H4 (cell line): ENCODE results near the gene PPIC. TPM values are rescaled to one million over a fixed set of nuclear protein-coding genes. Genes with fewer than 3 reads are reported as not detected.
A peak's percentile ranks its signal among the peaks of the same experiment; 100 is the strongest.
"Not testable (repeated sequence)": the region's sequence is repeated elsewhere in the genome, so short reads cannot be mapped to it uniquely, and the experiment has no call there.

Experiments
- DNase-seq: peaks from one replicate; pipeline ENCODE4 v3.0.0-alpha.2; 2015; ENCODE audit warnings: low spot score
- total RNA-seq: library from RNA; depleted of rRNA; stranded (reverse); fragments of >200 nt; shearing (Covaris generic); gene quantifications from 2 replicates; pipeline ENCODE4 v1.2.3, GENCODE V29; 2014; rRNA removed

Gene PPIC
- total RNA-seq, 1 experiment from 2014 or later = 84.2 TPM

DNA sequence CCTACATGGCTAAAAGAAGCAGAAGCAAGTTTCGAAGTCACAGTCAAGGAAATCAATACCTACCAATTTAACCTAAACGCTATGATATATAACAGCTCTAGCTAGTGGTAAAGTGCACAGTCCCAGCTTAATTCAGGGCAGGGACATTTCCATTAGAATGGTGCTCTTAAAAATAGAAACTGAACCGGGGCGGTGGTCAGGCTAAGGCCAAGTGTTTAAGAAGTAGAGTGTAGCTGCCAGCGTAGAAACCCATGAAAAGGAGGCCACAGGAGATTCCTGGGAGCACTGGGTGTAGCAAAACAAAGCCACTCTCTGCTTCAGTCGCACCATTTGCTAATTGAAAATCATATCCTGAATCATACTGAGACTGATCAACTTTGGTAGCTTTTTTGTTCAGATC is 28.8 kb downstream of the PPIC start:
- DNase-seq = no peak

DNA sequence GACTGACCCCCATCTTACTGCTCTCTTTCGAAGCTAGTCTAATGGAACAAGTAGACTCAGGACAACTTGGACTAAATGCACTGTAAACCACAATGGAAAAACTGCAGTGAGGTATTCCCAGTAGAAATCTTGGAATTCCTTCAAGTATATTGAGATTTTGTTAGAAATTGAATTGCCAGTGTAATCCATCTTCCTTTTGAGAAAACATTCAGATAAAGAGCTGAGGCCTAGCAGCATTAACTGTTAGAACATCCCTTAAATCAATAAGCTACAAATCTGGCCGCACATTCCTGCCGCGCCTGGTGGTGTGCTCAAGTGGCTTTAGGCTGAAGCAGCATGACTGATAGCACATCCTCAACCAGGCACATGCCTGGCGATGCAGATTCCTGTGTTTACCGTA is 29.3 kb downstream of the PPIC start:
- no peak for DNase-seq

DNA sequence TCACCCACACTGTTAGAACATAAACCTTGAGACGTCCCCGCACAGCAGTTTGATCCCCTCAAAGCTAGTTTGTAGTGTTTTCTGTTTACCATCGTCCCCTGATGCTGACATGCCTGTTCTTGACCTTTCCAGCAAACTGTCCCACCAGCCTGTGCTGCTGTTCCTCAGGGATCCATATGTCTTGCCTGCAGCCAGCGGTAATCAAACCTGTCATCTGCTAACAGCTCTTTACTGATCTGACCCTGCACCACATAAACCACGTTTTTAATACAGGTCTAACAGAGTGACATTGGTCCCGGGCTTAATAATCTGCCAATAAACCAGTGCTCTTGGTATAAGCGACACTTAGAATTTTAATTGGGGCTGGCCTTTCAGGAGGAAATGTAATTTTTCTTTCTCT is 34.7 kb downstream of the PPIC start:
- no peak for DNase-seq

DNA sequence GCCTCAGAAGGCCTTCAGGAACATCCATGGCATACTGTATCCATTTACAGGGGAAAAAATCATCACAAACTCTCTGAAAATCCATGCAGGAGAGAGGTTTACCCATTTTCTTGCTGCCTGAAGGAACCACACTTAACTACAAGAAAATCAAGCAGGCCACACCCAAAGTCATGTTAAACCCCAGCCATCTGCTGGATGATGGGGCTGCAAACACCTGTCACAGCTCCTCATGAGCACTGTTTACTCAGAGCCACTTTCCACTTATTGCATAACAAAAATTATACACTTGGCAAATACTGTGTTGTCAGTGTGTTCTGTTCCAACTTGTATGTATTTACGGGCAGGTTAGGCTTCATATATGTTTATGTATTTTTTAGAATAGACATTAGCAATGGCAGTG is 35.8 kb downstream of the PPIC start:
- no peak for DNase-seq

DNA sequence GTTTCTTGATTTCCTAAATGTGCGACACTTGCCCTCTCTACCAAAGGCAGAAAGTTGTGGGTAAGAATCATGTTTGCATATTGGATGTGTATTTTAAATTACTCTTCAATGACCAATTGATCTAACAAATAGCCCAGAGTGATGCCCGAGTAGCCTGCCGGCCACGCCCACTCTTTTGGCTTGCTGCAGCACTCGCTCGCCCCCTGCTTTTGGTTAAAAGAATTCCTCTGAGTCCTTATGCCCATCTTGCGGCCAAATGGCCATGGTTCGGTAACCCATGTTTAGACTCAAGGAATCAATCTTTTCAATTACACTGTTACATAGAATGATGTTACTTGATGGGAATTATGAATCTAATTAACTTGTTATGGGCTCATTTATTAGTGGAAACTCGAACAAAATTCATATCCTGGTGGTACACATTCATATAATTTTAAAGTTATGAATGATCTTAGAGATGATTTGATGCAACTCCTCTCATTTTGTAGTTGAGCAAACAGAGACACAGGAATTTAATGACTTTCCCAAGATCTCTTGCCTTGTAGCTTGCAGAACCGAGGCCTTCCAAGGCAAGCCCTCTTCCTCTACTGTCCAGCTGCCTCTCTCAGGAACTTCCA is 36.5 kb downstream of the PPIC start:
- DNase-seq = peak; percentile 12

DNA sequence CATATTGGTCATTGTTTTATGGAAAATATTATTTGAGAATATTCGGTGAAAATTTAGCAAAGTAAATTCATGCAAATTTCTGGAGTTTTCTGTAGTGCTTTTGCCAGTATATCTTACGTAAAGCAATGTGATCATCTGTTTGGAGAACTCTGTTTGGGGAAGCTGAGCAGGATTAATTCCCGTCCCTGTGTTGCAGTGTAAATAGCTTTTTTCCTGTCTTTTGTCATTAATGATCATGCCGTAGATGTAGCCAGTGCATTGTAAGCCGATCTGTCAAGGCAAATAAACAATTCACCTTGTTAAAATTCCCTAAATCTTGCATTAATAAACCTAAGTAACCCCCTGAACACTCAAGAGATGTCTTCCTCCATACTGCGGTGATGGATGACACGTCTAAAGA is 39.2 kb downstream of the PPIC start:
- DNase-seq = no peak

DNA sequence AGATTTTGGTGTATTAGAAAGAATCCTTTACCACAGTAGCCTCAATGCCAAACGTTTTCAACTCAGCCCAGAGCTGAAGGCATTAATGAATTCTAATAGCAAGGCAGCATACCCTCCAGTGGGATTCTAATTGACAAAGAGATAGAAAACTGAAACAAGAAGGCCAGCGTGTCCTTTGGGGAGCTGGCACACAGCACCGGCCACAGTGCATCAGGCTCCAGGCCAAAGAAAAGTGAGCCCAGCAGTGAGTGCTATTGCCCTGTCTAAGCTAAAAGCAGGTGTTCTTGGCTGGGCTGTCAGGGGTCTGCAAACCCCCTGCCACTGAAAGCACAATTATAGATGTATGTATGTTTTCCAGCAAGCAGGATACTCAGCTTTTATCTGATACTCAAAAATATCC is 40.4 kb downstream of the PPIC start:
- DNase-seq = no peak

DNA sequence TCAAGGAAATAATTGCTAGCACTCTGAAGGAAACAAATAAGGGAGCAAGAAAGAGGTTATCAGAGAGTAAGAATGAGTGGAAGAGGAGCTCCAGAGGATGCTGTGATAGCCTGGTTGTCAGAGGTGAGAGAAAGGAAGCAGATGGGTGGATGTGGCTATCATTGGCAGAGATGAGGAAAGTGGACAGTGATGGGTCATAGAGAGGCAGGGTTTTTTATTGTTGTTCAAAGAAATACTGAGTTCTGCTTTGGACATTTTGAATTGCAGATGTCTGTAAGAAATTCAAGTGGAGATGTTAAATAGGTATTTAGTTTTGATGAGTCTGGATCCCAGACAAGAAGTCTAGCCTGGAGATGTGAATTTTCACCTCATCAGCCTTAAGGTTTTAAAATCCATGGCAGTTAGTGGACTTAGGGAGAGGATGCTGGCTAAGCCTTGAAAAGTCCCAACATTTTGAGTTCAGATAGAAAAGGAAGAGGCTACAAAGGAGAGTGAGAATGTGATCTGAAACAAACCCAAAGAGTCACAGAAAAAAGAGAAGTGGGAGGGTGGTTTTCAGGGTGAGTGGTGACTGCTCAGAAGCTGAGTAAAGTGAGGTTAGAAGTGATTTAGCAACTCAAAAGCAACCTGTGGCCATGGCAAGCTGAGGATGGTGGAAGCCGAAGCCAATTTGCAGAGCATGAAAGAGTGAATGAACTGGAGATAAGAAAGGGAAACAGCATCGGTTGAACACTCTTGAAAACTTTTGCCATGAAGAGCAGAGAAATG is 50.4 kb downstream of the PPIC start:
- DNase-seq = no peak

DNA sequence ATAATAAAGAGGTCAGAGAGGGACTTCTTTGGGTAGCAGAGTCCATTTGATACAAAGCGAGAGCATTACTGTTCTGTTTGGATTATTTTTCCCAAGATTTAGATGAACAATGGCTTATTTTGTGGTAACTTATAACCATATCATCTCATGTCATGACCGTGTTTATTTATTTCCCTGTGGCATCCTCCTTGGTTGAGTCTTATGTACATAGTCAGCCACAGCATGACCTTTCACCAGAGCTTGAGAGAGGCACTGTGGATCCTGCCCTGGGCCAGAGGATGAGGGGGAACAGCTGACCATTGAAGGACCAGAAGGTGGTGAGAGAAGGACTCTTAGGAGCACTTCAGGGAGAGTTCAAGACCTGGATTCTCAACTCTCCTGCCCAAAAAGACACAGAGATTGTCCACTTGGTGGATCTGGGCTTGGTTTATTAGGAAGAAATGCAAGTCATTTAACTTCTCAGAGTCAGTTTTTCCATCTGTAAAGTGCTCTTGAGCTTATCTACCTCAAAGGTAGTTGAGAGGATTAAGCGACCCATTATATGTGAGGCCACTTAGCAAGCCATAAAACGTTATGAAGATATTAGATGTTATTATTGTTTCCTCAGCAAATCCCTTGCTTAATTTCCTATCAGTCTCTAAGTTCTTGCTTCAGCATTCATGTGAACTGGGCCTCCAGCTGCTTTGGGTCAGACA is 51.4 kb downstream of the PPIC start:
- DNase-seq = peak; percentile 26

DNA sequence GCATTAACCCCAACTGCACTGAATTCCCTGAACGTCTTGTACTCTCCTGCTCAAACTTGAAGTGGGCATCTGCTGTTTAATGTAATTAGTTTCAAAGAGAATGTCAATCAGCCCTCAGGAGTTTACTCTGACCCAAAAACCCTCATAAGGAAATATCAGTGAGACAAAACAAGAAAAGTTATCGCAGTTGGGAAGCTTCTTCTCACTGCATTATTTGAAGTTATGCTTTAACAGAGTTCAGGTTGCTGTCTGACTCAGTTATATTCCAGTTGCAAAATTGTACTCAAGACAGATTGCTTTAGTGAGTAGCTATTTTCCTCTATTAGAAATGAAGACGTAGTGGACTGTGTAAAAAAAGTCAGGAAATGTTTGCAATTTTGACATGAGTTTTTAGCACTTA is 52.1 kb downstream of the PPIC start:
- DNase-seq = no peak

DNA sequence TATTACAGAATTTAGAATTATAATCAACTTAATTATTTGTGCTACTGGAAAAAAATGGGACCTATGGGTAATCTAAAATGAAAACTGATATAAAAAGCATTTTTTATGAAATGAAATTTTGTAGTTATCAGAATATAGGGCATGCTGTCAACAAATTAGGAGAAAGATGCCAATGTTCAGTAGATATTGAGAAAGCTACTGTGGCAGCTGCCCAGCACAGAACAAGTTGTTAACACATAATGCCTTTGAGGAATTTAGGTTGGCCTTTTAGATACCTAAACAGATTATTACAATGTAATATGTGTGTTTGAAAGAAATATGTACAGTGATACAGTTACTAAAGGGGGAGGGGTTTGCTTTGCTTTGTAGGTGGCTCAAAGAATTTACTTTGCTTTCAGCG is 54.1 kb downstream of the PPIC start:
- no peak for DNase-seq

DNA sequence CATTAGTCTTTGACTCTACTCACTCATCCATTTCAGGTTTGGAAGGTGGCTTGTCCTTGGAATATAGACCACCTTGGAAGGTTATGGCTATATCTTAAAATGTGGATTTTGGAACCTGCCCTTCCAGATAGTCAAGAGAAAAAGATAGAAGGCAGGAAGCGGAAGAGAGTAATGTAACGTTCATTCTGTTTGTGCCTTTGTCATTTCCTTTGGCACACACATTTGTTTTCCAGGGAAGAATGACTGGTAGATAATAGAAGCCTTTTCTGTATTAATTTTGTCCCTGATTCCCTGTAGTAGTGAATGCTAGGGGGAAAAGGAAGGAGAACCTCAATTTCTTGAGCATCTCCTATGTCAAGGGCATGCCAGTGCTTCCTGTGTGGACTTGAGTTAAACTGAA is 54.7 kb downstream of the PPIC start:
- no peak for DNase-seq

DNA sequence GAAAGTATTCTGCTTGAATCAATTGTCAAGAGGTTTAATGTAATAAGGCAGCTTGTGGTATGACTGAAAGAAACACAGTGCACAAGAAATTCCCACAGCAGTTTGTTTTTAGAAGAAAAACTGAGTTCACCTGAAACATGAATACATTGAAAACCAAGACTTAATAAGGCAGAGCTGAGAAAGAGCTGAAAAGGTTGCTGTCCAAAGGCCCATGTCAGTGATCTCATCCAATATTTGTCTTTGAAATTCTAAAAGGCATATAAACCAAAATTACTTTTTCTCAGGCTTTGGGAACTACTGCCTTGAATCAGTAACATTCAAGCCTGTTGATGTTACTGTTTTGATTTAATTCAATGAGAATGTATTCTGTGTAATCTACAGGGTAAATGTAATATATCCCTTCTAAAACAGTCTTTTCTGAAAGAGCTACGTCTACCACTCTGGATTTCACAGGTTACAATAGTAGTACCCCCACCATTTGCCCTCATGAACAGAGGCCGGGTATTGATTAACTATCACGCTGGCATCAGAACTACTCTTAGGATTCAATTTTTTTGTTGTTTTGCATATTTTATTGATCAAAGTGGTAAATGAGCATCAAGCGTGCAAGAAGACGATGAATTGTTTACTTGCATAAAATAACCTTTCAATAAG is 57.8 kb downstream of the PPIC start:
- DNase-seq = no peak

DNA sequence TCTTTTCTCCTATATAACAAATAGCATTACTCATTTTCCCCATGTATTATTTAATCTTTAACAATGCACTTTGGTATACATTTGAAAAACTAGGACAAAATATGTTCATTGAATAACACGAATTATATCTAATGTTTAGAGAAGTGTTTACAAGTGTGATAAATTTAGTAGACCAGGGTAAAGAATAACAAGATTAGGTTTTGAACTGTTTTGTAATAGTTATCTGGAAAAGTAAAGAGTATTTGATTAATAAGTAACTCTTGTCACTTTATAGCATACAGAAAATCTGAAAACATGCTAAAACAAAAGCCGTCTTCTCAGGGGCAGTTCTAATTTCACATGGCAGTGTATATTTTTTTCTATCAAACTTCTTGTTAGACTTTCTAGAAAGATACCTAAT is 58.5 kb downstream of the PPIC start:
- DNase-seq = no peak

DNA sequence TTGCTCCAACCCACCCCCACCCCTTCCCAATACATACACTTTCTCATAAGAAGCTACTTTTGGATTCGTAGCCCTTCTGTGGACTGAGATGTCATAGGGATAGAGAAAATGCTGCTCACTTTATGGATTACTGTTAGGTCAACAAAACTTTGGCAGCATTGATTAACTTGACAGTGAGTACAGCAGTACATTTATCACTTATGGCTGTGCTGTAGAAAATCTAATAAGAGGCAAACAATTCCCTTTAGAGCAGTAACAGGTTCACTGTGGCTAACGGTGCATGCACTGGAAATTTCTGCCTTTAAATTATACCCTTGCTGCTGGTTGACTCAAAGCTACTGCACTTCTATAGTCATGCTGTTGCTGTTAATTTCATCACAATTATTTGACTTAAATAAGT is 59.2 kb downstream of the PPIC start:
- DNase-seq = no peak

DNA sequence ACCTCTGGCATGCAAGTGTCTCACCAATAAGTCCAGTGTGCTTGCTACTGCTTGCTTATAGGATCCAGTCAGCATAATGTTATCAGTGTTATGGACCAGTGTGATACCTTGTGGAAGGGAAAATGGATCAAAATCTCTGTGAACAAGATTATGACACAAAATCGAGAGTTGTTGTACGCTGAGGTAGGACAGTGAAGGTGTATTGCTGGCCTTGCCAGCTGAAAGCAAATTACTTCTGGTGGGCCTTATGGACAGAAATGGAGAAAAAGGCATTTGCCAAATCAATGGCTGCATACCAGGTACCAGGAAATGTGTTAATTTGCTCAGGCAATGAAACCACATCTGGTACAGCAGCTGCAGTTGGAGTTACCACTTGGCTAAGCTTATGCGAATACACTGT is 62.3 kb downstream of the PPIC start:
- not testable (repeated sequence) for DNase-seq

DNA sequence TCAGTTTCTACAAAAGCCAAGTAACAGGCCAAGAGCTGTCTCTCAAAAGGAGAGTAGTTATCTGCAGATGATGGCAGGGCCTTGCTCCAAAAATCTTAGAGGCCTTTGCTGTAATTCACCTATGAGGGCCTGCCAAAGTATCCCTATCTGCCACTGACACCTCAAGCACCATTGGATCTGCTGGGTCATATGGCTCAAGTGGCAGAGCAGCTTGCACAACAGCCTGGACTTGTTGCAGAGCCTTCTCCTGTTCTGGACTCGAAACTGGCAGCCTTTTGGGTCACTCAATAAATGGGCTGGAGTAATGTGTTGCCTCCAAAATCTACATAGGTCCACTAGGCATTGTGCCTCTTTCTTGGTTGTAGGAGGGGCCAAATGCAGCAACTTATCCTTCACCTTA is 62.8 kb downstream of the PPIC start:
- not testable (repeated sequence) for DNase-seq

Other genes starting within 250 kb of the PPIC start
- gene SNX24, start 191.1 kb downstream of the PPIC start, total RNA-seq = 26.7 and 40.5 TPM in 2 replicates
- 0.04 TPM in 1 of 2 replicates, not detected in the other for gene PRDM6, start 52.5 kb upstream of the PPIC start, total RNA-seq